GM21423 (cell line): ENCODE measurements around the gene COL4A3.

Experiments used
- ATAC-seq: cut with Tn5 transposase; IDR thresholded peaks from one replicate; pipeline ENCODE4 v1.9.1; 2021; ENCODE audit warnings: mild to moderate bottlenecking, moderate library complexity; ENCODE audit not compliant: unreplicated experiment

Gene COL4A3

DNA sequence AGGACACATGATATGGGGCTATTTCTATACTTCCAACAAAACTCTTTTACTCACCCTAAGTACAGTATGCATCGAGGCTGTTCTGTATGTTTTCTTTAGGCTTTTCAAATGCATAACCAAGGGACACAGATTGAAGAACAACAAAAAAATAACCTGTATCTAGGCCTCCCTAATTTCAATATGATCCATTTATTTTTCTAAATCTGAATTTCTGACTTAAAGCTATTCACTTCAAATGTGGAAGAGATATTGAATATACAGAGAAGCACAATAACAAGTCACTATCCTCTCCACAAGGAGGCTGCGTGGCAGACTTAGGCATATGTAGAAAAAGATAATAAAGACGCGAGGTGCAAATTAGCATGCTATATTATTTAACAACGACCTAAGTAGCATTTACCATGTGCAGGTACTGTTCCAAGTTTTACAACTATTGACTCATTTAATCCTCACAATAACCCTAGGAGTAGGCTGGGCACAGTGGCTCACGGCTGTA, 121.4 kb downstream of the COL4A3 start:
- ATAC-seq = no peak

DNA sequence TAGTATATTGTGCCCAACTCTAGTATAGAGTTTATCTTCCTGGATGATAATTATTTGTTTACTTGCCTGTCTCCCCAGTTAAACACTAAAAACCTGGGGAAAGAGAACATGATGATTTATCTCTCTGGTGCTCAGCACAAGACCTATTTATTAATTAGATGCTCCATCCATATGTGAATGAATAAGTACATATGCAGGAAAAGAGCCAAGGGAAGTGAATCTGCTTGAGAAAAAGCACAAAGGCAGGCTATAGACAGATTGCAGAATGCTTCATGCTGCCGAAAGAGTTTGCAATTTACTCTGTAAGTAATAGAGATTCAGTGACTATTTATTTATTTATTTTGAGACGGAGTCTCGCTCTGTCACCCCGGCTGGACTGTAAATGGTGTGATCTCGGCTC, 123.3 kb downstream of the COL4A3 start:
- ATAC-seq = no peak

DNA sequence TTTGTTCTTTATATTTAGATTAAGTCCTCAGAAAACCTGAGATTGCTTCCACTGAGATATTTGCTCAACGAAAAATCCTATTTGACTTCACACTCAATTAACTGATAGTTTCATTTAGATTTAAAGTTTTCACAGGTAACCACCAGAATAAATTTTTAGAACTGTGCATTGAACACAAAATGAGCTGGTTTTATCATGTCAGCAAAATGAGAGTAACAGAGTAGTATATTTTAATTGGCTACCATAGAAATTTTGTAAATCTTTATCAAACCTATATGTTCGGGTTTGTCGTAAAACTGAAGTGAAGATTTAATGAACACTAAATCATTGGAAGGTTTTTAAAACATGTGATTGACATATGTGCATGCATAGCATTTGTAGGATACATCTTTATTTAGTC, 127.9 kb downstream of the COL4A3 start:
- no peak for ATAC-seq

DNA sequence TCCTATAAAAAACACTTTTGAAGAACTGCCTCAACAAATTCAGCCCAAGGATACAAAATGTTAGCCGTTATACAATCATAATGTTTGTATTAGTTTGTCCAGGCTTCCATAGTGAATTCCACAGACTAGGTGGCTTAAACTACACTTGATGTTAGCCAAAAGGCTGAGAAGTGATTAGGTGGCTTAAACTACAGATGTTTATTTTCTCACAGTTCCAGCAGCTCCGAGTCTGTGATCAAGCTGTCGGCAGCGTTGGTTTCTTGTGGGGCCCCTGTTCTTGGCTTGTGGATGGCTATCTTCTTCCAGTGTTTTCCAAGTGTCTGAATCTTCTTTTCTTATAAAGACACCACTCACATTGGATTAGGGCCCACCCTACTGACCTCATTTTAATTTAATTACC, 129.1 kb downstream of the COL4A3 start:
- no peak for ATAC-seq

DNA sequence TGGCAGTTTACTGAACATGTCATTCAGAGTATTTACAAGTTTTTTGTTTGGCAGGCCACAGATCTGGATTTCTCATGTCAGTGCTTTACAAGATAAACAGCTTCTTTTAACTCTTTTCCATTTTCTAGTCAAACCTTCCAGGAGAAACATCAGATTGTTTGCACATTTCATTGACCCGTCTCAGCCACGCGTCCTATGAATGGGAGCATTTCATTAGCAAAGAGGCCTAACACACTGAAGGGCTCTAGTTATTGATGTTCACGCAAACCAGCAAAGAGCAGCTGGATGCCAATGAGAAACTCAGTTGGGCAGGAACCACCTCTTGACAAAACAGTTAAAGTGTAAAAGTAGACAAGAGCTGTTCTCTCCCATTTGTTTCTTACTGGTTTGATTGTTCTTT, 131.4 kb downstream of the COL4A3 start:
- ATAC-seq = no peak

GRCh38 chr2:227296671-227297405, 132.4 kb downstream of the COL4A3 start:
- ATAC-seq = no peak

DNA sequence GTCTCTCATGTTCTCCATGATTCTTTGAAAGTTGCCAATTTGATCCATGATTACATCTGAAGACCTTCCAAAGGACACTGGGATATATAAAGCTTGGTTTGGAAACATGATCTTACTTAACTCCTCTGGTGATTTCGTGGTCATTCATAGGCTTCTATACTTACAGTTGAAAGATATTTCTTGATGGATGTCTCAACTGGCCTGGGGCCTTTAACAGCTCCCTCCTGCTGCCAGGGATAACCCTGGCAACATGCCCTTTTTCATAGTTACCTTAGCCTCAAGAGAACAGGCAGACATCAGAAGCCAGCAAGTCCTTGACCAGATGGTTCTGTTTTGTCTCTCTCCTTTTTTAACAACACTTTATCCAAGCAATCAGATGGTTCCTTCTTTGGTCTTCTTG, 137.1 kb downstream of the COL4A3 start:
- no peak for ATAC-seq

DNA sequence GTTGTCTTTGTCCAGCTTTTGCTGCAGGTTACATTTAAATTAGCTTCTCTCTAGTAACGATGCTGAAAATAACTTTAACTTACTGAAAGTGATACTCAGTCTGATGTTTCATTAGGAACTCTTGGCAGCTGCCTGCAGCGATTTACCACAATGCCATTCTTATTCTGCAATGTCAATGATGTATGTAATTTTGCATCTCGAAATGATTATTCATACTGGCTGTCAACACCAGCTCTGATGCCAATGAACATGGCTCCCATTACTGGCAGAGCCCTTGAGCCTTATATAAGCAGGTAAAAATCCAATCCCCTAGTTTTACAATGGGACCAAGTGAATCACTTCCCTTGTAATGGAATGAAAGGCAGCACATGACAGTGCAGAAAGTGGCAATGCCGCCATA, 144.4 kb downstream of the COL4A3 start:
- ATAC-seq = peak; percentile 75

GRCh38 chr2:227310756-227311110, 146.3 kb downstream of the COL4A3 start:
- no peak for ATAC-seq

DNA sequence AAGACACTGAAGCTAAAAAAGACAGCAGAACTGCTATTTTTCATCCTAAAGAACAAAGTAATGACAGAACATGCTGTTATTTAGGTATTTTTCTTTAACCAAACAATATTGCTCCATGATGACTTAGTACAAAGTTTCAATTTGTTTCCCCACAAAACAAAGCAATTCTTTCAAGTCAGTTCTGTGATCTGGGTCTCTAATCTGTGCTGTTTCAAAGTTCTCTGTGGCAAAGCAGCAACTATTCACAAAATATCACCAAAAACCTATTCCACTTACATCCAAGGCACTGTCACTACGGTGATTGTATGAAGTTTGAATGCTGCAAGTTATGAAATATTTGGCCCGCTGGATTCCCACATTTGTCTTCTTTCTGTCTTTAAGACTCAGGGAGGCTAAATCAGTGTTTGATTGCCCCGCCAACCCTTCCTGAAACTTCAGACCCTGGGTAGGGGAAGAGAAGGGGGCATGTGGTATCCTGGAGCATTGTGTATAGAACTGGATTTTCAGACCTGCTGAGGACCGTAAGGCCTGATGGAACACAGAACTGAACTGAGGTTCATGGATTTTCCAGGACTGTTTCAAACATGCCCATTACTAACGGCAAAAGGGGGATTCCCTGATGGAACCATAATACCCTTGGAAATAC, 147.6 kb downstream of the COL4A3 start:
- no peak for ATAC-seq

- no peak for ATAC-seq
Measured at GRCh38 chr2:227312579-227312978, 148.2 kb downstream of the COL4A3 start.

DNA sequence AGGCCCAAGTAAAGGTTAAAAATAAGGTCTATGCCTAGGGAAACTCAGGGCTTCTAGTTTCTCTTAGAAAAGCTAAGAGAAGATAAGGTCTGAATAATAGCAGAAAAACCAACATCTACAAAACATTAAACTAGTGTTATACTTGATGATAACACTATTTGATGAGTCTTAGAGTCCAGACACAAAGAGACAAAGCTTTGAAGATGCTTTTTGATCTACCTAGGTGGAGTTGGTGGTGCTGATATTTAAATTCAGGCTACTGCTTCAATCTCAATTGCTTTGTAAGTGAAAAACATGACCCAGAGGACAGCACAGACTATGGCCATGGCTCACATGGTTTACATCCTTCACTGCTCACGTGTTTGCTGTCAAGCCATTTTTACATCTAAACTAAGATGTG, 148.9 kb downstream of the COL4A3 start:
- ATAC-seq = no peak

DNA sequence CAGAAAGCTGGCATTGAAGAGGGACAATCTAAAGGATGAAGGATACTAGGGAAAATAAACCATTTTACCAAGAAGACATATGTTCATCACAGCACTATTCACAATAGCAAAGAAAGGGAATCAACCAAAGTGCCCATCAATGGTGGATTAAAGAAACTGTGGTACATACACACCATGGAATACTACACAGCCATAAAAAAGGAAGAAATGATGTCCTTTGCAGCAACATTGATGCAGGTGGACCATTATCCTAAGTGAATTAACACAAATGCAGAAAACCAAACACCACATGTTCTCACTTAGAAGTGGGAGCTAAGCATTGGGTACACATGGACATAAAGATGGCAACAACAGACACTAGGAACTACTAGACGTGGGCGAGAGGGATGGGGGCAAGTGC, 153.4 kb downstream of the COL4A3 start:
- no peak for ATAC-seq

GRCh38 chr2:227320305-227321094, 156.1 kb downstream of the COL4A3 start:
- no peak for ATAC-seq

DNA sequence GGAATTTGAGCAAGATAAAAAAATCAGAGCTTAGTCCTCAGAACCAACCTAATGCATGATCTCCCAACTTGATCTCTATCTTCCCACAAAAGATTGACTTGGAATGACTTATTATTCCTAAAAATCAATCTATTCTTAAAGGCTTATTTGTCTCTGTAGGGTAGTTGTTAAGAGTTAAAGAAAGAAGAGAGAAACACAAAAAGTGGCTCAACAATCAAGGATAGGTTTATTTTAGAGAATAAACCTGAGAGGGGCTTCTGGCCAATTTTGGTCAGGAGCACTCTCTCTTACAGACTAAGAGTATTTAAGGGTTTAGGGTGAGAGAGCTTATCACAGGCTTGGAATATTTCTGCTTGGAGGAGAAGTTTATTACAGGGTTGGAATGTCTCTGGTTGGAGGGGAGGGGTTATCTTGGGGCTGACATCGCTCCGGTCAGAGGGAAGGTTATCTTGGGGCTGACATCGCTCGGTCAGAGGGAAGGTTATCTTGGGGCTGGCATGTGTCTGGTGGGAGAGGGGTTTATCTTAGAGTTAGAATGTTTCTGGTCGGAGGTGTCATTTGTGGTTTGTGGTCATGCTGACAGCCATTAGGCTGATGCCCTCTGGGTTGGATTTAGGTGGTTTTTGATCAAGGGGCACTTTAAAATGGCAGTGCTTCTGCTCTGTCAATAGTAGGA, 158.2 kb downstream of the COL4A3 start:
- ATAC-seq = no peak

DNA sequence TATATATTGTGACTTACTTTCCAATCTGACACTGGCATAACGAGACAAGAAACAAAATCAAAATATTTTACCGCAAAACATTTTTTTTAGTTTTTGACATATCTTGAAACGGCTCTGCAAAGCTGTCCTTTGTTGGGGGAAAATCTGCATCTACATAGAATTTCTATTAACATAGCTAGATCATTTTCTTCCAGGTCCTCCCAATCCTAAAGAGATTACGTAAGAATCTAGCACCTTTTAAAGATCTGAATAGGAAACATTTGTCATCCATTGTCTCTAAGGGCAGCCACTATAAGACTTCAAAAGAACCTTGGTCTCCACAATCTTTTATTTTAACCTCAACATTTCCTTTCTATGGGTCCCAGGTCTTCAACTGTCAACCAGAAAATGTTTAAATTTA, 159.4 kb downstream of the COL4A3 start:
- ATAC-seq = no peak

DNA sequence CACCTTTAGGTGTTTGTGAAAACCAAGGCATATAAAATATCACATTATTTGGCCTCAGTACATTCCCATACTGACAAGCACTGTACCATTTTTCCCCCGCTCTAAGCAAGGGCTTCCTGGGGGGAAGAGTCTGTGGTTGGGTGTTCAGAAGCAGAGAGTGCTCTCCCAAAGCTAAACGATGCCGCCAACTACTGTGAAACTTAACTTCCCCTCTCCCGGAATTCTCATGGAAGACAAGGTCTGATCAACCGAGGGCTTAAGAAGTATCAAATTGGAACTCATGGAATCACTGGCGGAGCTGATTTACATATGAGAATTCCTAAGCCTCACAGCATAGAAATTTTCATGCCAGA, 160.2 kb downstream of the COL4A3 start:
- ATAC-seq = no peak

- ATAC-seq = peak; percentile 98
Measured at GRCh38 chr2:227324995-227325838, 160.8 kb downstream of the COL4A3 start, which contains the start of gene MFF. Gene MFF, plus strand, starts transcription at chr2:227325251. Its CDS starts 5,415 bp downstream, at chr2:227330666.

- ATAC-seq = peak; percentile 5
Measured at GRCh38 chr2:227325839-227326195, 161.4 kb downstream of the COL4A3 start.

- ATAC-seq = no peak
Measured at GRCh38 chr2:227326783-227327182, 162.4 kb downstream of the COL4A3 start.
